ENCODE measurements around the gene CCNI. TPM values are rescaled to one million over a fixed set of nuclear protein-coding genes. Genes with fewer than 3 reads are reported as not detected.
A peak's percentile ranks its signal among the peaks of the same experiment; 100 is the strongest.

The CCNI gene
- total RNA-seq, 2 donors from 2014 or later, result 159 to 260 TPM

- Histone ChIP-seq H3K27me3 (no peaks in the 10 kb centered on the region), H3K36me3 (no peaks in the 10 kb centered on the region), H3K4me1 (no peaks in the 10 kb centered on the region), H3K27ac (no peak overlapping the region), H3K9ac (ENCODE audit: low read depth in 2 of 2, low read length in 2 of 2) (no peak overlapping the region), H3K4me3 (no peak overlapping the region), H3K9me3 (no peaks in the 10 kb centered on the region)
- TF ChIP-seq, protein P1, sequence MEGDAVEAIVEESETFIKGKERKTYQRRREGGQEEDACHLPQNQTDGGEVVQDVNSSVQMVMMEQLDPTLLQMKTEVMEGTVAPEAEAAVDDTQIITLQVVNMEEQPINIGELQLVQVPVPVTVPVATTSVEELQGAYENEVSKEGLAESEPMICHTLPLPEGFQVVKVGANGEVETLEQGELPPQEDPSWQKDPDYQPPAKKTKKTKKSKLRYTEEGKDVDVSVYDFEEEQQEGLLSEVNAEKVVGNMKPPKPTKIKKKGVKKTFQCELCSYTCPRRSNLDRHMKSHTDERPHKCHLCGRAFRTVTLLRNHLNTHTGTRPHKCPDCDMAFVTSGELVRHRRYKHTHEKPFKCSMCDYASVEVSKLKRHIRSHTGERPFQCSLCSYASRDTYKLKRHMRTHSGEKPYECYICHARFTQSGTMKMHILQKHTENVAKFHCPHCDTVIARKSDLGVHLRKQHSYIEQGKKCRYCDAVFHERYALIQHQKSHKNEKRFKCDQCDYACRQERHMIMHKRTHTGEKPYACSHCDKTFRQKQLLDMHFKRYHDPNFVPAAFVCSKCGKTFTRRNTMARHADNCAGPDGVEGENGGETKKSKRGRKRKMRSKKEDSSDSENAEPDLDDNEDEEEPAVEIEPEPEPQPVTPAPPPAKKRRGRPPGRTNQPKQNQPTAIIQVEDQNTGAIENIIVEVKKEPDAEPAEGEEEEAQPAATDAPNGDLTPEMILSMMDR (IDR thresholded peaks at IDR 0.05), result no peak
- no peak for DNase-seq
- intact Hi-C loops (cut with DNase I), result no loop called here
Measured at GRCh38 chr4:77002321-77003107, 73.3 kb downstream of the CCNI start.

GRCh38 chr4:77001907-77002306, 73.9 kb downstream of the CCNI start:
- no peak for DNase-seq
- TF ChIP-seq, protein P1 (IDR thresholded peaks at IDR 0.05), result no peak
- H3K9me3 ChIP-seq, result no peaks in the 10 kb centered on the region
- peak overlapping the region in 1 of 2 donors; percentile 5 for H3K9ac ChIP-seq (ENCODE audit: low read depth in 2 of 2, low read length in 2 of 2)
- intact Hi-C loops (cut with DNase I), result no loop called here
- H3K27ac ChIP-seq, result no peak overlapping the region
- H3K4me1 ChIP-seq, result no peaks in the 10 kb centered on the region
- no peaks in the 10 kb centered on the region for H3K27me3 ChIP-seq
- no peak overlapping the region for H3K4me3 ChIP-seq
- no peaks in the 10 kb centered on the region for H3K36me3 ChIP-seq

GRCh38 chr4:76998251-76998901, 77.4 kb downstream of the CCNI start:
- no peaks in the 10 kb centered on the region for H3K27me3 ChIP-seq
- H3K9me3 ChIP-seq, result no peaks in the 10 kb centered on the region
- H3K27ac ChIP-seq, result no peak overlapping the region
- H3K4me1 ChIP-seq, result no peaks in the 10 kb centered on the region
- no peak for DNase-seq
- H3K36me3 ChIP-seq, result no peaks in the 10 kb centered on the region
- H3K9ac ChIP-seq (ENCODE audit: low read depth in 2 of 2, low read length in 2 of 2), result no peak overlapping the region
- TF ChIP-seq, protein P1 (IDR thresholded peaks at IDR 0.05), result no peak
- intact Hi-C loops (cut with DNase I), result no loop called here
- no peak overlapping the region for H3K4me3 ChIP-seq

- no peaks in the 10 kb centered on the region for H3K27me3 ChIP-seq
- TF ChIP-seq, protein P1 (IDR thresholded peaks at IDR 0.05), result no peak
Measured at GRCh38 chr4:76997532-76997931, 78.3 kb downstream of the CCNI start.

More at GRCh38 chr4:76997532-76997931, 78.3 kb downstream of the CCNI start:
- Histone ChIP-seq H3K9me3 (no peaks in the 10 kb centered on the region), H3K4me1 (no peaks in the 10 kb centered on the region), H3K9ac (ENCODE audit: low read depth in 2 of 2, low read length in 2 of 2) (no peak overlapping the region), H3K27ac (no peak overlapping the region), H3K36me3 (no peaks in the 10 kb centered on the region), H3K4me3 (no peak overlapping the region)
- intact Hi-C loops (cut with DNase I), result no loop called here
- DNase-seq, result no peak

Other genes starting within 250 kb of the CCNI start
- gene SOWAHB, start 177.8 kb downstream of the CCNI start, total RNA-seq, result 10 to 100 TPM; 20.8 to 25.7 TPM
- 100 to 1,000 TPM; 114 to 134 TPM for gene SEPTIN11, start 126.2 kb downstream of the CCNI start, total RNA-seq
- 100 to 1,000 TPM in 1 of 2 donors, 10 to 100 TPM in 1; 34.0 to 145 TPM for gene CCNG2, start 81.2 kb upstream of the CCNI start, total RNA-seq